Fibroblast of skin of back (primary cell): ENCODE results near the gene ULK4.
A peak's percentile ranks its signal among the peaks of the same experiment; 100 is the strongest.
"Not testable (repeated sequence)": the region's sequence is repeated elsewhere in the genome, so short reads cannot be mapped to it uniquely, and the experiment has no call there.

Experiments
- DNase-seq: peaks from one replicate; pipeline ENCODE4 v3.0.0-alpha.2; 2013

ULK4 gene

DNA sequence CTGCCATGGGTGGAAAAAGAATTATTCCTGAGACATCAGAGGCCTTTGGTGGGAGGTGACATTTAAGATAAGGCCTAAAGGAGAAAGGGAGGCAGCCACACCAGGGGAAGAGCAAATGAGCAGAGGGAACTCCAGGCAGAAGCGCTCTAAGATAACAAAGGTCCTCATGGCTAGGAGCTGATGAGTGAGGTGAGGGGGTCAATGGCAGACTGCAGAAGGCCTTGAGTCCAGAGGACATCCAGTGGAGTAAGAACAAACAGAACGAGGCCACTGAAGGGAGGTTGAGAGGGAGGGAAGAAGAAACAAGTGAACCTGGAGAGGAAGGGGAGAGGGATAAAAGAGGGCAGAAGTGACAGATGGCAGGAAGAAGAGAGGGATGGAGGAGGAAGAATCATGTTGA lies 665.3 kb downstream of the ULK4 start:
- no peak for DNase-seq

DNA sequence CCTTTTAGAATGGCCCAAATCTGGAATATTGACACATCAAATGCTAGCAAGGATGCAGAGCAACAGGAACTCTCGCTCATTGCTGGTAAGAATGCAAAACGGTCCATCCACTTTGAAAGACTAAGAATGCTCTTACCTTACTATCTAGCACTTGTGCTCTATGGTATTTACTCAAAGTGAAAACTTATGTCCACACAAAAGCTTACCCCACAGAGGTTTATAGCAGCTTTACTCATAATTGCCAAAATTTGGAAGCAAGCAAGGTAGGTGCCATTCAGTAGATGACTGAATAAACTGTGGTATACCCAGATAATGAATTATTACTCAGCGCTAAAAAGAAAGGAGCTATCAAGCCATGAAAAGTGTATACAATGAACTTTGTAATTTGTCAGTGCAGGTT lies 666.2 kb downstream of the ULK4 start:
- no peak for DNase-seq

DNA sequence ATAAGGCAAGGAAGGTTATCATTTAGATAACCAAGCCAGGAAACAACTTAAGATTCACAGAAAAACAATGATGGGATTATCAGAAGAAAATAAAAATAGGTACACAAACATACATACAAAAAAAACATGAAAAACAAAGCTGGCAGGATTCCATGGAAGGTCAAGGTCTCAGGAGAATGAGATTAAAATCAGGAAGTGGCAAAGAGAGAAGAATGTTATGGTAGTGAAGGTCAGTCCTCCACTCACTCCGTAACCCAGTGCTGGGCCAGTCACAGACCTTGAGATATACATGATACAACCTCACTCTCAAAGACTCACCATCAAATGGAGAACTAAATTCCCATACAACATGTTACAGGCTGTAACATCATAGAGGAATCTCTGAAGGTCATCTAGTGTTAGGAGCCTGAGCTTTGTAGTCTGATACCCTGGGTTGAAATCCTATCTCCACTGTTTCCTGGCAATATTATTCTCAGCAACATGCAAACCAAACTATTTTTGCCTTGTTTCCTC lies 668.7 kb downstream of the ULK4 start:
- DNase-seq: no peak

DNA sequence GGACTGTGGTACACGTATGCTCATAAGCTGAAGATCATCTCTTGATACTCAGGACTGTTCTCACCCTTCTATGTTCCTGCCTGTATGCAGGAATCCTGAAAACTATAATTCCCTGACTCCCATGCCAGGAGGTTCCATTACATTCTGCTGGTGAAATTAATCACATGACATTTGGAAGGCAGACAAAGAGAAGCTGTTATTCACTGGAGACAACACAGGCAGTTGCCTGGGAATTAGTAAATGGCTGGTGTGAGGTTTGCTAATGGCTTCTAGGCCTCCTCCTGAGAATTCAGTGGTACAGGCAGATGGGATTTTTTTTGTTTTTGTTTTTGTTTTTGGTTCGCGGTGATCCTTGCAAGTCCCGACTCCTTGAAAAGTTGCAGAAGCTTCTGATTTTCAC lies 671.2 kb downstream of the ULK4 start:
- no peak for DNase-seq

DNA sequence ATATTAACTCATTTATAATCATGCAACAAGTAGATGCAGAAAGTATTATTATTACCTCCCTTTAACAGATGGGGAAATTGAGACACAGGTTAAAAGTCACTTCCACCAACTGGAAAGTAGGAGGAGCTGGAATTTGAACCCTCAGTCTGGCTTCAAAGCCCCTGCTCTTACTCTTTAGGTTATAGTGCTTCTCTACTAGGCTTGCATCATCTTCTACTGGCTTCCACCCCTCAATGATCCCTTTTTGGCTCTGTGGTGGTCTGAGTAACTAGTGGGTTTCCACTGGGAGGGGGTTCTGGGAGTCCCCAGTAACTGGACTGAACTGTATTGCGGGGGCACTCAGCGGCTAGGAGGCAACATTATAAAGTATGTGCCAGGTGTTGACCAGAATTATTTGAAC lies 671.6 kb downstream of the ULK4 start:
- DNase-seq: no peak

DNA sequence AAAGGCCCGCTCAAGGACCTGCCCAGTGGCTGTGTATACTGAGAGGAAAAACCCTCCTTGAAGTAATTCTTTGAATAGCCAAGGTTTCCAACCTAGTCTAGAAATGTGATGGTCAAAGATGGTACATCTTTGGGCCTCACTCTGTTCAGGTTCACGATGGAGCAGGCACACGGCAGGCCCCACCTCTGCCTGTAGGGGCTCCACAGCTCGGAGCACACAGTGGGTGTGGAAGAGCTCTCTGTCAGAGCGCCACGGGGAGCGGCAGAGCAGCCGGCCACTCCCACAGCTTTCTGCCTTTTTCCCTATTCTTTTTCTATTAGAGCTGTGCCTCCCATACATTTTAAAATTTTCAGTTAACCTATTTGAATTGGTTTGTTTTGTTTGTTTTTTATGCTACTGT lies 673.1 kb downstream of the ULK4 start:
- DNase-seq: no peak

DNA sequence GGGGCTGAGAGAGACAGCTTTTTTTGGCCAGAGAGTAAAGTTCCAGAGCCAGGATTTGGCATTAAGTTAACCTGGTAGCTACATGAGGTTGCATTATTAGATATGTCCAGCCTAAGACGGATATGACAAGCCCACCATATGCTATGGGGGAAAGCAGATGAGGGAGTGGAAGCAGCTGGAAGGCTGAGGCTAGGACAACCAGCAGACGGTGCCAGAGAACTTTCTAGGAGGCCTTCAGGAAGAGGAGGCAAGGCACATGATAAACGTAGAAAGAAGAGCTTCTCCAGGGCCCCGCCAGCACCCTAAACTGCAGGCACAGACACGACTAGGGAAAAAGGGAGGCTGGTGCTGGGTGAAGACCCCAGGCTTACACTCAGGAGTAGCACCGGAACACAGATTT lies 675.6 kb downstream of the ULK4 start:
- DNase-seq: no peak

DNA sequence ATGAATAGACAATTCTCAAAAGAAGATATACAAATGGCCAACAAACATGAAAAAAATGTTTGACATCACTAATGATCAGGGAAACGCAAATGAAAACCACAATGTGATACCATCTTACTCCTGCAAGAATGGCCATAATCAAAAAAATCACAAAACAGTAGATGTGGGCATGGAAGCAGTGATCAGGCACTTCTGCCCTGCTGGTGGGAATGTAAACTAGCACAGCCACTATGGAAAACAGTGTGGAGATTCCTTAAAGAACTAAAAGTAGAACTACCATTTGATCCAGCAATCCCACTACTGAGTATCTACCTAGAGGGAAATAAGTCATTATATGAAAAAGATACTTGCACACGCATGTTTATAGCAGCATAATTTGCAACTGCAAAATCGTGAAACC lies 677.0 kb downstream of the ULK4 start:
- DNase-seq: not testable (repeated sequence)

DNA sequence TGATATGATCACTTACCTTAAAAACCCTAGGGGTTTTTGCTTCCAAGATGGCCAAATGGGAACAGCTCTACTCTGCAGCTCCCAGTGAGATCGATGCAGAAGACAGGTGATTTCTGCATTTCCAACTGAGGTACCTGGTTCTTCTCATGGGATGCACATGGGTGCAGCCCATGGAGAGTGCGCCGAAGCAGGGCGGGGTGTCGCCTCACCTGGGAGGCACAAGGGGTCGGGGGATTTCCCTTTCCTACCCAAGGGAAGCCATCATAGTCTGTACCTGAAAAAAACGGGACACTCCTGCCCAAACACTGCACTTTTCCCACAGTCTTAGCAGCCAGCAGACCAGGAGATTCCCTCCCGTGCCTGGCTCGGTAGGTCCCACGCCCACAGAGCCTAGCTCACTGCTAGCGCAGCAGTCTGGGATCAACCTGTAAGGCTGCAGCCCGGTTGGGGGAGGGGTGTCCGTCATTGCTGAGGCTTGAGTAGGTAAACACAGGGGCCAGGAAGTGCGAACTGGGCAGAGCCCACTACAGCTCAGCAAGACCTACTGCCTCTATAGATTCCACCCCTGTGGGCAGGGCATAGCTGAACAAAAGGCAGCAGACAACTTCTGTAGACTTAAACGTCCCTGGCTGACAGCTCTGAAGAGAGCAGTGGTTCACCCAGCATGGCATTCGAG lies 684.0 kb downstream of the ULK4 start:
- no peak for DNase-seq

DNA sequence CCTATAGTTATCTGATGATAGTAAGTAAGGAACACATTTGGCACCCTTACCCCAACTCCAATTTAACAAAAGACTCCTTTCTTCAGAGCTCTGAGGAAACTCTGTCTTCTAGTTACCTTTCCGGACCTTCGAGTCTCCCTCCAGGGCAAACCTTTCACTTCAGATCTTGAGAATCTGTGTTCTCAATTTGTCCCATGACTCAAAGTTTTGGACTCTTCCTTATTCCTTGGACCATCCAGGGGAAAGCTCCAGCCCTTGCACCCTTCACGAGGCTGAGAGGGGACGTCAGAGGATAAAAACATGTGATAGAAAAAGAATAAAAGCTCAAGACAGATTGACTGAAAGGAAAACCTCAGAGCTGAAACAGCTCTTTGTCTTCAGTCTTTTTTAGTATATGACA lies 685.7 kb downstream of the ULK4 start:
- DNase-seq: peak; percentile 17

DNA sequence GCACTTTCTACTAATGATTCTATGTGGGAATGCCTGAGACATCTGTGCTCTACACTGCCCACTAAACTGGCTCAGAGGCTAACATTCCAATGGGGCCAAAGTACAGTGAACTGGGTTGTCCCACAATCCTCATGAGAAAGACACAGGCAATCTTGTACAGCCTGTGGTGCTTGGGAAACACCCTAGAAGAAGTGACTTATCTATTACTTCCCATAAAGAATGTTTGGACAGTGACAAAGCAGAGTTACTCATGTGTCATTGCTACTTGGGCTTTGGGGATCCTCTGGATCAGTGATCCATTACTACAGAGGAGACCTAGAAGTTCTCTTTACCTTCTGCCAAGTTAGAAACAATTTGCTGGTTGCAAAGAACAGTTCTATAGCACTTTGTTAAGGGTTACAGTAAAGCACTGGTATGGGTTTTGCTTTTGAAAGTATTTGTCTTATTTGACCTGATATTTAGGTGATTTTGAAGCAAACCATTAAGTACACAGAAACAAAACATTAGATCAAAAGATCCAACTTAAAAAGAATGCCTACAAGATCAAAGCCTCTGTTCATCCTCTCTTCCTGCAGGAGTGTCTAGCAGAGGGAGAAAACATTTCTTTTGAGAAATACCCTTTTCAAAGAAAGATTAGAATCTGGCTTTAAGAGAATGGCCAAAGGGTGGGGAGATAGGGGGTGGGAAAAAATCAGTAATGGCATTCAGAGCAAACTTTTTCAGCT lies 686.8 kb downstream of the ULK4 start:
- peak; percentile 96 for DNase-seq

DNA sequence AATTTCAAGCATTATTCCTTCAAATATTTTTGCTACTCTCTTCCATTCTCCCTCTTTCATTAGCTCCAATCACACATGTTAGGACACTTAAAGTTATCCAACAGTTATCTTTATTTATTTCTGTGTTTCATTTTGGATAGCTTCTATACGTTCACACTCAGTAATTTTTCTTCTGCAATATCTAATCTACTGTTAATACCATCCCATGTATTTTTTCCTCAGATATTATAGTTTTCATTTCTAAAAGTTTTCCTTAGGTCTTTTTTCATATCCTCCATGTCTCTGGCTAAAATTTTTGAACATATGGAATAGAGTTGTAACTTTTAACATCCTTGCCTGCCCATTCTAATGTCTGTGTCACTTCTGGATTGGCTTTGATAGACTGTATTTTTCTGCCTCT lies 689.2 kb downstream of the ULK4 start:
- no peak for DNase-seq

DNA sequence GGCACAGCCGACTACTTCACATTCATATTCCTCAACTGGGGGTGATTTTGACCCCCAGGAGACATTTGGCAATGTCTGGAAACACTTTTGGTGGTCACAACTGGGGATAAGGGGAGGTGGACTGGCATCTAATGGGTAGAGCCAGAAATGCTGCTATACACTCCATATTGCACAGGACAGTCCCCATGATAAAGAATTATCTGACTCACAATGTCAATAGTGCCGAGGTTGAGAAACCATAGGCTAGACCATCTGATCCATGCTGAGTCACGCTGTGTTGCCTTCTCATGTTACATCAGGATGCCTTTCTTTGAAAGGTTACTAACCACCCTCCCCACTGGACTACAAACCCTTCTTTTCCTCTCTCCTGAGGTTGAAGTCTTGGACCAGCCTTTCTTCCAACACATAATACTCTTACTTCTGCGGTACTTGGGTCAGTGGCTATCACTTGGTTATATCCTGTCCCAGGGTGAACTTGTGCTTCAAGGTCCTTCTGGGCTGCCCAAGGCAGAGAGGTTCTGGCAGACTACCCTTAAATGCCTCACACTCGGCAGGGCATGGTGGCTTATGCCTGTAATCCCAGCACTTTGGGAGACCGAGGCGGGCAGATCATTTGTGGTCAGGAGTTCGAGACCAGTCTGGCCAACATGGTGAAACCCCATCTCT lies 693.8 kb downstream of the ULK4 start:
- DNase-seq: peak; percentile 98

DNA sequence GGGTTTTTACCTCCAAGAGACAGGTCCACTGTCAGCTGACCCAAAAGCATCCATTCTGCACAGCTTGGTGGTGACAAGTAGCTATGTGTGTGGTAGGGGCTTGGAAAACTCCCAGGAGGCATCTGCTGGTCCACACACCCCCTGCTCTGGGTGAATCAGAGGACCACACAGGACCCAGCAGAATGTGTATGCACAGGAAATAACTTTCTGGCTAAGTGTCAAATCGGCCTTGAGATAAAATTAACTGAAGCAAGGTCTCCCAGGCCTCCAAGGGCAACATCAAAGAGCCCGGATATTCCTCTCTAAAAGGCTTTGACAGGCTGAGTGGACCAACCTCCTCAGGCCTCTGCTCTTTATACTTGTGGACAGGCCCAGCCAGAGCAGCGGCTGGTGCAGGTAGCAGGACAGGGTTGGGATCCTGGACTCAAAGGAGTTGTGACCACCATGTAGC lies 696.1 kb downstream of the ULK4 start:
- DNase-seq: peak; percentile 97

DNA sequence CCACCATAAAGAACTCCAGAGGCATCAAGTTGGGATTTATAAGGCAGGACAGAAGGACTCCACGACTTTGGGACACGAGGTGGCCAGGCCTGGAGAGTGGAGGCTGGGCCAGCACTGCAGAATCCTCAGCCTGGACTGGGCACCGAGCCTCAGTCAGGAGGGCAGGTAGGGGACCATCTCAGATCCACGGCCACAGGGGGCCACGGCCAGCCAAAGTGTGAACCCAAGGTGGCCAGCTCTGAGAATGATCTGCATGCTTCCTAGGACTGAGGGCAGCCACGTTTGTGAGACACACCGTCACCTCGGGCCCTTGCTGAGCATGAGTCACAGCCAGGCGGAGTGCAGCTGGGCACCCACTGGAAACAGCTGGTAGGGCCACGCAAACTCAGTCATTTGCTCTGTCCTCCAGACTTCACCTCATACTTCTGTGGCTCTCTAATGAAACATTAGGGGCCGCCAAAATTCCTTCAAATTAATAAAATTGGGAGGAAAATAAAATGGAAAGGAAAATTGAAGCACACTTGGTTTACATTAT lies 696.8 kb downstream of the ULK4 start:
- DNase-seq: peak; percentile 72

DNA sequence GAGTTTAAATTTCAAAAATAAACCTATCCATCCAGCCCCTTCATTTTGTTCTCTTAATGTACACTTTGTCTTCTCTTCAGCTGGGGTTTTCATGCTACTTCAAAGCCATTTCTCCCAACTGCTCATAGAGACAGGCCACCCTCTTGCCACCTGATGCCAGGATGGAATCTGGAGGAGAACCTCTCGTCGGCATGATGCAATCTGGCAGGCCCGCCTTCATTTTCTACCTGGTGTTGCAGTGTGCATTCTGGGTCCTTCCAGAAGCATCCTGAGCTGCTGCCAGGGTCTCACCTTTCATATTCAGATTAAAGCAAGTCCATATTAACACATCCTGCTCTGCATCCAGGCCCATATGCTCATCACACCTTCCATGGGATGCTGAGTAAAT lies 701.8 kb downstream of the ULK4 start:
- DNase-seq: no peak

DNA sequence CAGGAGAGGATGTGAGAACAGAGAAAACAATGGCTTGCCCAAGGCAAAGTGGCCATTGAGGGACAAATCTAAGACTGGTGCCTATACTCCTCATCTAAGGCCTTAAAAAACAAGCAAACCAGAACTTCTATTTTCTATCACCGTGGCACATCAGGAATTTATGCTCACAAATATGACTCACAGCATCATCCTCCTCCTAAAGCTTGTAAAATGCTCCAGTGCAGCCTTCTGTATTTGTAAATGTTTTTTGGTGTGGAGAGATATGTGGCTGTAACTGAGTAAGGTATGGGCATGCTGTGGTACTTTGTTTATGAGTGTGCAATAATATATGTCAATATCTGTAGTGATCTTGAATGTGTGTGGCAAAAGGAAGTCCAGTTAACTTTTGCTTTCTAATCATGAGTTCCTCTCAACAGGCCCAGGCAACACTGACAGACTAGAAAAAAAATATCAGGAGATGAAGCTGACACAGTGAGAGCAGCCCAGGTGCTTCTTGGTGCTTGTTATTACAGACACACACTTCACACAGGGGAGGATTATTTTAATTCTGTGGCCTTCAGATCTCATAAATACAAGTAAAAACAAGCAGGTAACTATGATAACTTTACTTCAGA lies 702.3 kb downstream of the ULK4 start:
- peak; percentile 51 for DNase-seq

DNA sequence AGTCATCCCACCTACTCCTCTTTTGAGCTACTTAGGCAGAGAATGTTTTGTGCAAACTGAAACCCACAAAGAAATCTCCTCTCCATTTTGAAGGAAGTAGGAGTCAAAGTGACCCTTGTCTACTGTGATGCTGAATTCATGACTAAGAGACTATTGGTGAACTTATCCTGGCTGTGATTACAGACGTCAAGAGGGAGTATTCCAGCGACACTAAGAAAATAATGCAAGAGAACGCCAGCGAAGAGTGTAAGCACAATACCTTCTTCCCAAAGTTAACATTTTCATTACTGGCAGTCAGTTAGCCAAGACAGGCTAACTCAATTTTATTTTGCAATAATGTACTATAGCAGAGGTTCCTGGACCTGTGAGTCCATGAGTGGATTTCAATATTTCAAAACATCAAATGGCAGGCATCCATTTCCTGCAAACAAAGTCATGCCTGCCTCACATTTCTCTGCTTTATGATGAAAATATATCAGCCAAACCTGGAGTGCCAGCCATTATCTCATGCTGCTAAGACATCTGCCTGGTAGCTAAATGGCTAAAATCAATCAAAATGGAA lies 703.6 kb downstream of the ULK4 start:
- DNase-seq: no peak

DNA sequence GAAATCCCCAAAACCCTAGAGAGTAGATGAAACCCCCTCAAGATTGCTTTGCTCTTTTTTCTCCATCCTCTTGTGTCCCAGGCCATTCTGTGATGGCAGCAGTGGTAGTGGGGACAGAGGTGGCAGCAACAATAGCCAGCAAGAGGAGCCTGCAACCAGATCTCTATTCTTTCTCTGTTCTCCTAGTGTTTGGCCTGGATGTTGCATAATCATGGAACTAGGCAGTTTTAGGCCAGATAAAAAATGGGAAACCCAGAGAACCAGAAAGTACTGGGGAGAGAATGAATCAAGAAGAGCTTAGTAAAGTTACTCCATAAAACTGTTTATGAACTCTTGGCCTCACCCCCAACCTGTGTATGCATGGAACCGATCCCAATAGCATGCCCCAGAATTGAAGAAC lies 710.3 kb downstream of the ULK4 start:
- DNase-seq: no peak

DNA sequence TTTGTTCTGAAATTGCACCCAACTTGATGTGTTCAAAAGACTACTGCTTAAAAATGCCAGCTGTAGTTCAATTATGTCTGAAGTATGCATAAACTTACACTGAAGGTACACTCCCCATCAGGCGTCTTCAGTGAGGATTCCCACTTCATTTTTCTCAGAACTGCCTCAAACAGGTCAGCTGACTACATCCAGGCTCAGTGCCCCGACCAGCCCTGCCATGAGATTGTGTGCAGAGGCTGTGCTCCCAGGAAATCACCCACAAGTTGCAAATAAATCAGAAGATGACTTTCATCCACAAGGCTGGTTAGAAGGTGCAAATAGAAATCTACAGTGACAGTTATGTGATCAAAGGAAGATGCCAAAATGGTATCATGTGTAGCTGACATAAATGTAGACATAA lies 711.1 kb downstream of the ULK4 start:
- no peak for DNase-seq

DNA sequence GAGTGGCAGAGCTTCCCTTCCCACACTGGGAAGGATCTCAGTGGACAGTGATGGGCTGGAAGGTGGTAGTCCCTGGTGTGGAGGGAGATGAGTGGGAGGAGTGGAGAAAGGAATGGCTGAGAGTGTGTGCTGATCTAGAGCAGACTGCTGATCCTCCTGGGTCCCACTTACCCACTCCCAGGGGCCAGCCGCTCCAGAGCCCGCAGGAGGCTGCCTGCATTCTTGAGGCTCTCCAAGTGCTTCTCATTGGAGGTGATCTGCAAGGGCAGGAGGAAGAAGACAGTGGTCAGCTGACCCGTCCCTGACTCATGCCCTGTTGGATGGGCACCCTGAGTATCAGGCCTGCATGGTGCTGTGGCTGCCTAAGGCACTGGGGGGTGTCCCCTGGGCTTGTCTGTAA lies 712.6 kb downstream of the ULK4 start:
- no peak for DNase-seq

DNA sequence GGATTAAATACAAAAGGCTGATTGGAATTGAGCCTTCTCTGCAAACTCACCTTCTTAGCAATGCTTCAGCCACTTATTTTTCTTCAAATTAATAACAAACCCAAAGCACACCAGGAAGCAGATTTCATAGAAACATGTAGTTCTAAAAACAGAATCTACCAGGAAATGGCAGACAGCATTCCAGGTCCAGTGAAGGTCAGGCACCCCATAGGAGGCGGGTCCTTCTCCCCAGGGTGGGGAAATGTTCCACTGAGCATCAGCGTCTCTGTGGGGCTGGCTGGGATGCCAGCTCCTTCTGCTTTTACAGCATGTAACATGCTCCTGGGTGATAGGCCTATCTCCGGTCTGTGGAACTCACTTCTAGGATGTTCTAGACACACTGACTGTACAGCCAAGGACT lies 713.4 kb downstream of the ULK4 start:
- DNase-seq: no peak
